Measurements from ENCODE around the gene KANK4. TPM values are rescaled to one million over a fixed set of nuclear protein-coding genes. Genes with fewer than 3 reads are reported as not detected.
A peak's percentile ranks its signal among the peaks of the same experiment; 100 is the strongest.
"Not testable (repeated sequence)": the region's sequence is repeated elsewhere in the genome, so short reads cannot be mapped to it uniquely, and the experiment has no call there.

The KANK4 gene
- total RNA-seq, 1 donor from 2014 or later: not detected

DNA sequence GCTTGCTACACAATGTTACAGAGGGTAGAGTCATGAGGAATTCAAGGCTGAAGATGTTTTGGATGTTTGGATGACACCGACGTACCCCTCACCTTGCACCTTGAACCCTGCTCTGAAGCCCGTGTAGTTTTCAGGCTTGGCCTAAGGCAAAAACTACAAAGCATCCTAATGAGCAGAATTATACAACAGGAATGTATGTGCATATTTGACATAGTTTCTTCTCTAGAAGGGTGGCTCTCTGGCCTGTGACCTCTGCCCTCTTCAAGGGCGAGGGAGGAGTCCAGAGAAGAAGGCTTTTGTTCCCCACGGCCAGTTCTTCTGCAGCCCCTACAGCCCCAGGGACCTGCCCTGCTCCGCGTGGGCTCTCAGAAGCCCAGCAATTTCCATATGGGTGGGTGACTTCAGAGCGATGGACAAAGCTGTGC lies 81.3 kb downstream of the KANK4 start:
- no peak for DNase-seq (ENCODE audit: low read depth in 2 of 2)

DNA sequence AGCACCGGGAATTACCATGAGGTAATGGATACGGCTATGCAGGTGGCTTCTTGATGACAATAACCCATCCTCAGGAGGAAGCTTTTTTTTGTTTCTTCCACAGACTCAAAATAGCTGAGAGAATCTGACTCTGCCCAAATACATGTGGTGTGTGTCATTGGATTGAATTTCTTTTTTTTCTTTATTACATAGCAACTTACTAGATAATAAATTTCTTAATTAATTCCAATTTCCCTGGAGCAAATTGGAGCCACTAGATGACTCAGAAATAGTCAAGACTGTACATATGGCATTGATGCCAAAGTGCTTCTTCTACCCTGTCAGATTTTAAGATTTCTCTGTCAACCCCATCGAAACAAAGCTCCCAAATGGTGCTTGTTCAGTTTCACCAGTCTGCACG lies 81.9 kb downstream of the KANK4 start:
- DNase-seq (ENCODE audit: low read depth in 2 of 2): no peak

DNA sequence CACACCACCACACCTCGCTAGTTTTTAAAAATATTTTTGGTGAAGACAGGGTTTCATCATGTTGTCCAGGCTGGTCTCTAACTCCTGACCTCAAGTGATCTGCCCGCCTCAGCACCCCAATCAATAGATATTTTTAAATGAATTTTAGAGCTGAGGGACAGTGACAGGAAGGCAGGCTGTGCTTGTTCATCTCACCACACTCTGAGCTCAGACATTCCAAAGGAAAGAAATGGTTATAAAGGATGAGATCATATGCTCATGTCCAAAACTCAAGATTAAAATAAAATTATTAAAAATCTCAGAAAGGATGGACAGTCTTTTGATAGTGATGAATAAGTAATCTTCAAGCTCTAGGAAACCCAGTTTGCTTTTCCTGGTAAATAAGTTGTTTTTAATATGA lies 83.7 kb downstream of the KANK4 start:
- no peak for DNase-seq (ENCODE audit: low read depth in 2 of 2)

DNA sequence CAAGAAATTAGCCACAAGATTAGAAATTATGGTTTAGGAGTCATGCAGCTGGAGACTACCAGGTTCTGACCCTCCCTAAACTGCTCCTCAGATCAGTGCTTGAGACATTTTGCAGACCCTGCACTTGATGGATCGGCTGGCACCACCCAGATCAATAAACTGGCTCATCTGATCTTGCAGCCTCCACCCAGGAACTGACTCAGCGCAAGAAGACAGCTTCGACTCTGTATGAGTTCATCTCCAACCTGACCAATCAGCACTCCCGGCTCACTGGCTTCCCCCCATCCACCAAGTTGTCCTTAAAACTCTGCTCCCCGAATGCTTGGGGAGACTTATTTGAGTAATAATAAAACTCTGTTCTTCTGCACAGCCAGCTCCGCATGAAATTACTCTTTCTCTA lies 84.5 kb downstream of the KANK4 start:
- DNase-seq (ENCODE audit: low read depth in 2 of 2): no peak

DNA sequence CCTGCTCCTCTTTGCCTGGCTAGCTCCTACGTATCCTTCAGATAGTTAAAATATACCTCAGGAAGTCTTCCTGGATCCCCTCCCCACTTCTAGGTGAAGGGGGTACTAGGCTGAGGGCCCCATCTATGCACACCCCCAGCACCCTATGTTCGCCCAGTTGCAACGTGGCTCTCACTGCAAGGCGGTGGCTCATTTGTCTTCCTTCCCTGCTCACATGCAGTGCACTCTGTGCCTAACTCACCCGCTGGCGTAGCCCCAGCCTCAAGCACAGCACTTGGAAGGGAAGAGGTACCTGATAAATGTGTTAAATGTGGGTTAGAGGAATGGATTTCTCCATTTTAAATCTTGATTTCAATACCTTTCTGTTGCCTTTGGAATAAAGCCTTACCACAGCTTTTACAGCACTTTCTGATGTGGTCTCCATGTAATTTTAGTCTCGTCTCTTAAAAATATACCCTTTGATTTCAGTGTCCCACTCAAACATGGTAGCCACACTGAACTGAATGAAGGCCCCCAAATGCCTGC lies 85.2 kb downstream of the KANK4 start:
- DNase-seq (ENCODE audit: low read depth in 2 of 2): no peak

DNA sequence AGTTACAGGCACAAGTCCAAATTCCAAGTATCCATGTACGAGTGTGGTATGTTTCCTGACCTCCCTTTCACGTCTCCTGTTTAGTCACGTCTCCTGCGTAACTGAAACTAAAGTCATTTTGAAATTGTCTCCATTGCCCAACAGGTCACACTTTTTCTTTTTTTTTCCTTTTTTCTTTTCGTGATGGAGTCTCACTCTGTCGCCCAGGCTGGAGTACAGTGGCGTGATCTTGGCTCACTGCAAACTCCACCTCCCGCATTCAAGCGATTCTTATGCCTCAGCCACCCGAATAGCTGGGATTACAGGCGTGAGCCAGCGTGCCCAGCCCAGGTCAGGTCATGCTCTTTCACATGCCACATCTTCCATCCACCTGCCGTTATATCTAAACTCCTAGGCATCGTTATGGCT lies 86.4 kb downstream of the KANK4 start:
- no peak for DNase-seq (ENCODE audit: low read depth in 2 of 2)

DNA sequence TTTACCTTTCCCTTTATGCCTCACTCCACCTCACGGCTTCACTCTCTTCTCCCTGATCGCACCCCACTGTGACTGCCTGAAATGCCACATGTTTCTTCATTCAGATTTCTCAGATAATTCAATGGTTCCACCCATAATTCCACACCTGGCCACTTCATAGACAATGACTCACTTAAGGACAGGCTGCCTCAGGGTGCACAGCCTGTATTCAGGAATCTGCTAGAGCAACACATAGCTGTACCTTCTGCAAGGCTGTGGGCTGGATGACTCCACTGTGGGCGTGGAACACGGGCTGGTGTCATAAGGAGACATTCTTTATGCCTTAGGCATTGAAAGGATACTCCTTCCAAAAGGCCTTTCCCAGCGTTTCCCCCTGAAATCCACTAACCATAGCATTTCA lies 88.5 kb downstream of the KANK4 start:
- no peak for DNase-seq (ENCODE audit: low read depth in 2 of 2)

DNA sequence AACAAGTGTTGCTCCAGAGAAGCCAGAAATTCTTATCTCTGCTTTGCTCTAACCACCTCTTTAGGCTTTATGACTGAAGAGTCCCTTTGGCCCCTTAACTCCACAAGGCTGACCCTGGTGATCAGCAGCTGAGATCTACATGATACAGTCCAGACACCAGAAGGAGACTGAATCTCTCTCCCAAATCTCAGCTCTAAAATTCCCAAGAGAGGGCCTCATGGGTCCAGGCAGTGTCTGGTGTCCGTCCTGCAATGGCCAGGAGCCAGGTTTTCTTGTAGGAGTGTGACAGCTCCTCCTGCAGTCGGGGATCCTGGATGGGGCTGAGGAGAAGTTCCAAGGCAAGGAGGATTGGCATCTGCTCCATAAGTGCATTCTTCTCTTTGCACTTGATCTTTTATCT lies 89.3 kb downstream of the KANK4 start:
- no peak for DNase-seq (ENCODE audit: low read depth in 2 of 2)

DNA sequence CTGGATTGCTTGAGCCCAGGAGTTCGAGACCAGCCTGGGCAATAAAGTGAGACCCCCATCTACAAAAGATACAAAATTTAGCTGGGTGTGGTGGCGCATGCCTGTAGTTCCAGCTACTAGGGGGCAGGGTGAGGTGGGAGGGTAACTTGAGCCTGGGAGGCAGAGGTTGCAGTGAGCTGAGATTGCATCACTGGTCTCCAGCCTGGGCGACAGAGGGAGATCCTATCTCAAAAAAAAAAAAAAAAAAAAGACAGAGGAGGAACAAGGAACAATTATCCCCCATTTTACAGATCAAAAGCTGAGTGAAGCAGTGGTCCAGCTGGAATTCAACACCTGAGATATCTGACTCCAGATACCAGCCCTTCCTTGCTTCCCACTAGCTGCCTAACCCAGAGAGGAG lies 89.8 kb downstream of the KANK4 start:
- no peak for DNase-seq (ENCODE audit: low read depth in 2 of 2)

DNA sequence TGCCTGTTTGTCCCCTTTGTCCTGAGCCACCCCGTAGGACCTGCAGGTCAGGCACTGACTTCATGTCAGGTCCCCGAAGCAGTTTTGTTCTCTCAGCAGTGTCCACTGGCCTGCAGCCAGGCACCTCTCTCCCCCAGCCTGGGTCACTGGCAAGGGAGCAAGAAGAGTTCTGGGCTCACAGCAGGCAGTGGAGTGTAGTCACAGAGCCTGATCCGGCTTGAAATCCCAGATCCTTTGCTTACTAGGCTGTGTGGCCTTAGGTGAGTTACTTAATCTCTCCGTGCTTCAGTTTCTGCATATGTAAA lies 90.4 kb downstream of the KANK4 start:
- no peak for DNase-seq (ENCODE audit: low read depth in 2 of 2)

DNA sequence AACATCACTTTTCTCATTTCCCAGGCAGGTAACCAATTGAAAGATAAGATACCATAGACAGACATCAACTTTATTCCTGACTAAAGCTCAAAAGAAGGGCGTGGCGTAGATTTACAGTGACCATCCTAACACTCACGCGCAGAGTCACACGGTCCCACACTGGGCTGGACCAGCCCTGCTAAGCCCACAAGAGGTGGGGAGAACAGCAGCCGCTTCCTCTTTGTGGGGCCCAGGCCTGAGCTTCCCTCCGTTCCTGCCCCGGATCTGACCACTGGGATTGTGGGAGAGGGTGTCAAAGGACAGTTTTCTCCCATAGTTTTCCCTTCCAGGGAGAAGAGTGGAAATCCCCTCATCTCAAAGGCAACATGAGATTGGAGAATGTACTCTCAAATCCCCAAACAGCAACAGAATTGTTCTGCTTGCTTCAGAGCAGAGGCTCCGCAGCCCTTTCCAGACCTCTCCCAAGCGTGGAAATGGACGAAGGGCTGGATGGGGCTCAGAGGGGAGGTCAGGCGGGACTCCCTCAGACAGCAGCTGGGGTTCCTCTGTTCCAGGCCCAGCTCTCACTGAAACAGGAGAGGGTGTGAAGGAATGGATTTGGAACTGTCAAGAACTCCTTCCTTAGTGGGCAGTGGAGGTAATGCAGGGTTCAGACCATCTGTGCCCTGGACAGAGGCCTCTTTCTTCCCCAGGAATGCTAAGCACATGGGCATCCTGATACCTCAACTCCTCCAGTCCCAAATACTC lies 90.9 kb downstream of the KANK4 start:
- no peak for DNase-seq (ENCODE audit: low read depth in 2 of 2)

DNA sequence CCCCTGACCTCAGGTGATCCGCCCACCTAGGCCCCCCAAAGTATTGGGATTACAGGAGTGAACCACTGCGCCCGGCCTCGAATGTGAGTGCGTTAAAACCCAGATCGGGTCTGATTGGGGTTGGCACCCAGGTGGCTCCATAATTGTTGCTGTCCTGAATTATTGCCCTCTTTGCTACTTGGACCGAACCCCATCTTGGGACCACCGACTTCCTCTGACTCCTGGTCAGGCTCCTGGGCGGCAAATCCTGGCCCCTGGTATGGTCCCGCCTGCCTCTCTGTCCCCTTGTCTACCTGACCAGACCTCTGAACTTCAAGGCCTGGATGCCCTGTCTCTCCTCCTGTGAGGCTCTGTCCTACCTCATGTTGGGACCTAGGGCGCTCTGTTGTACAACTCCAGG lies 91.7 kb downstream of the KANK4 start:
- DNase-seq (ENCODE audit: low read depth in 2 of 2): no peak

DNA sequence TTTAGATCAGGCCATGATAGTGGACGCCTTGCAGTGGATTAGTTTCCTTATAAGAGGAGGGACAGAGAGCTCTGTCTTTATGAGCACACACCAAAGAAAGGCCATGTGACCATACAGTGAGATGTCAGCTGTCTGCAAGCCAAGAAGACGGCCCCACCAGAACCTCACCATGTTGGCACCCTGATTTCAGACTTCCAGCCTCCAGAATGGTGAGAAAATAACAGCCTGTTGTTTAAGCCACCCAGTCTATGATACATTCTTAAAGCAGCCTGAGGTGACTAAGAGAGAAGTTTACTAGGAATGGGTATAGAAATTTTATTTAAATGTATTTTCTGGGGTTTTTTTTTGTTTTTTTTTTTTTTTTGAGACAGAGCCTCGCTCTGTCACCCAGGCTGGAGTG lies 95.1 kb downstream of the KANK4 start:
- DNase-seq (ENCODE audit: low read depth in 2 of 2): no peak

DNA sequence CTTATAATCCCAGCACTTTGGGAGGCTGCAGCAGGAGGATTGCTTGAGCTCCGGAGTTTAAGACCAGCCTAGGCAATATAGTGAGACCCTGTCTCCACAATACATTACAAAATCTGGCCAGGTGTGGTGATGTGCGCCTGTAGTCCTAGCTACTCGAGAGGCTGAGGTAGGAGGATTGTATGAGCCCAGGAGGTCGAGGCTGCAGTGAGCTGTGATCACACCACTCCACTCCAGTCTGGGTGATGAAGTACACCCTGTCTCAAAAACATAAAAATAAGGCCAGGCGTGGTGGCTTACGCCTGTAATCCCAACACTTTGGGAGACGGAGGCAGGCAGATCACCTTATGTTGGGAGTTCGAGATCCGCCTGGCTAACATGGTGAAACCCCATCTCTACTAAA lies 96.9 kb downstream of the KANK4 start:
- no peak for DNase-seq (ENCODE audit: low read depth in 2 of 2)

DNA sequence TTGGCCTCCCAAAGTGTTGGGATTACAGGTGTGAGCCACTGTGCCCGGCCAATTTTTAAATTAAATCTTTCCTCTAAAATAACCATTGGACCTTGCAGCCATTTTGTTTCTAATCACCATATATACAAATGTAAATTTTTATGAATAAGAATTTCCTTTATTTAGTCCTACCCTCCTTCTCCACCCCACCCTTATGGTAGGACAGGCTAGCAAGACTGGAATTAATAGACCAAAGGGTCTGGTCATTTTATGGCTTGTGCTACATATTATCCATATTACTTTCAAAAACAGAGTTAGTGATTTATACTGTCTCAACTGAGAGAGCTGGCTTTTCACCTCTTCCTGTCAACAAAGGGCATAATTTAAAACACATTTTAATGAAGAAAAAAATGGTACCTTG lies 98.1 kb downstream of the KANK4 start:
- DNase-seq (ENCODE audit: low read depth in 2 of 2): no peak

DNA sequence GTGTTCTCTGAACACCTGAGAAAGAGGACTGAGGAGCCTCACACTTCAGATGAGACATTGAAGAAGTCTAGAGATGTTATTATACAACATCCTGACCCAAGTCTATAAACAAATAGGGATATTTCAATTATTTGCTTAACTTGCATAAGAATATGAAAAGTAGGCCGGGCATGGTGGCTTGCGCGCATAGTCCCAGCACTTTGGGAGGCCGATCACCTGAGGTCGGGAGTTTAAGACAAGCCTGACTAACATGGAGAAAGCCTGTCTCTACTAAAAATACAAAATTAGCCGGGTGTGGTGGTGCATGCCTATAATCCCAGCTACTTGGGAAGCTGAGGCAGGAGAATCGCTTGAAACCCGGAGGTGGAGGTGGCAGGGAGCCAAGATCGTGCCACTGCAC lies 98.8 kb downstream of the KANK4 start:
- not testable (repeated sequence) for DNase-seq (ENCODE audit: low read depth in 2 of 2)

DNA sequence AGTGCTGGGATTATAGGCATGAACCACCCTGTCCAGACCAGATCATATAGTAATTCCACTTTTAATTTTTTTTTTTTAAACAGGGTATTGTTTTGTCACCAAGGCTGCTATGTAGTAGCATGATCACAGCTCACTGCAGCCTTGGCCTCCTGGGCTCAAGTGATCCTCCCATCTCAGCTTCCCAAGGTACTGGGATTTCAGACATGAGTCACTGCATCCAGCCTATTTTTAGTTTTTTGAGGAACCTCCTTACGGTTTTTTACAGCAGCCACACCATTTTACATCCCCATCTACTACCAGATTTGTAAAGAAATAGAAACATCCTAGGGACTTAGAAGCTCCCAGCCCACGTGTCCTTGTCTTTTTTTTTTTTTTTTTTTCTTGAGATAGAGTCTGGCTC lies 100.6 kb downstream of the KANK4 start:
- no peak for DNase-seq (ENCODE audit: low read depth in 2 of 2)

DNA sequence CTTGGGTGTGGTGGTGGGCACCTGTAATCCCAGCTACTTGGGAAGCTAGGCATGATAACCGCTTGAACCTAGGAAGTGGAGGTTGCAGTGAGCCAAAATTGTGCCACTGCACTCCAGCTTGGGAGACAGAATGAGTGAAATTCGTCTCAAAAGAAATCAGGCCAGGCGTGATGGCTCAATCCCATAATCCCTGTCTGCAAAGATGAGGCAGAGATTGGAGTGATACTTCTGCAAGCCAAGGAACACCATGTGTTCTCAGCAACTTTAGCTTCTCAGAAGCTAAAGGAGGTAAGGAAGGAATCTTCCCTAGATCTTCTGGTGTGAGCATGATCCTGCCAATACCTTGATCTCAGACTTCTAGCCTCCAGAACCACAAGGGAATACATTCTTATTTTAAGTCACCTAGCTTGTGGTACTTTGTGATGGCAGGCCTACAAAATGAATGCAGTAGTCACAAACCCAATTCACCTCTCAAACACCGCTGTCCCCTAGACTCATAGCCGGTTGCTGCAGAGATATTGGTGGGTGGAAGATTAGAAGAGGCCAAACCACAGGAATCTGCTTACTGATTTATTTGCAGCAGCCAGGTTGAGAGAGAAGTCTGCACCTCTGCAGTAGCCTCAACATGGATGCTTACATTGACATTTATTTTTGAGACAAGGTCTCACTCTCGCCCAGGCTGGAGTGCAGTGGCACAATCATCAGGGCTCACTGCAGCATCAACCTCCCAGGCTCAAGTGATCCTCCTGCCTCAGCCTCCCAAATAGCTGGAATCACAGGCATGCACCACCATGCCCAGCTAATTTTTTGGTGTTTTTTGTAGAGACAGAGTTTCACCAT lies 105.9 kb downstream of the KANK4 start:
- DNase-seq (ENCODE audit: low read depth in 2 of 2): no peak

DNA sequence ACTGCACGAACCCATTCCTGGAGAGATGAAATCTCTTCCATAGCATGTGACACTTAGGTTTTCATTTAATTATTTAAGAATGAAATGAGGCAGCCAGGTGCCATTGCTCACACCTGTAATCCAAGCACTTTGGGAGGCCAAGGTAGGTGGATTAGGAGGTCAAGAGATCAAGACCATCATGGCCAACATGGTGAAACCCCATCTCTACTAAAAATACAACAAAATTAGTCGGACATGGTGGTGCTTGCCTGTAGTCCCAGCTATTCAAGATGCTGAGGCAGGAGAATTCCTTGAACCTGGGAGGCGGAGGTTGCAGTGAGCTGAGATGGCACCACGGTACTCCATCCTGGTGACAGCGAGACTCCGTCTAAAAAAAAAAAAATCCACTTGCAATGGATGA lies 106.8 kb downstream of the KANK4 start:
- DNase-seq (ENCODE audit: low read depth in 2 of 2): no peak

DNA sequence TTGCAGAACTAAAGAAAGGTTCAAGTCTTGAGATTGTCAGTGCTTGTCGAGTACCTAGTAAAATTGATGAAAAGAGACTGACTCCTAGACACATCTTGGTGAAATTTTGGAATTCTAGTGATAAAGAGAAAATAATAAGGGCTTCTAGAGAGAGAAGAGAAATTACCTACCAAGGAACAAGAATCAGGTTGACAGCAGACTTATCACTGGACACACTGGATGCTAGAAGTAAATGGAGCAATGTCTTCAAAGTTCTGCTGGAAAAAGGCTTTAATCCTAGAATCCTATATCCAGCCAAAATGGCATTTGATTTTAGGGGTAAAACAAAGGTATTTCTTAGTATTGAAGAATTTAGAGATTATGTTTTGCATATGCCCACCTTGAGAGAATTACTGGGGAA lies 108.3 kb downstream of the KANK4 start:
- no peak for DNase-seq (ENCODE audit: low read depth in 2 of 2)

DNA sequence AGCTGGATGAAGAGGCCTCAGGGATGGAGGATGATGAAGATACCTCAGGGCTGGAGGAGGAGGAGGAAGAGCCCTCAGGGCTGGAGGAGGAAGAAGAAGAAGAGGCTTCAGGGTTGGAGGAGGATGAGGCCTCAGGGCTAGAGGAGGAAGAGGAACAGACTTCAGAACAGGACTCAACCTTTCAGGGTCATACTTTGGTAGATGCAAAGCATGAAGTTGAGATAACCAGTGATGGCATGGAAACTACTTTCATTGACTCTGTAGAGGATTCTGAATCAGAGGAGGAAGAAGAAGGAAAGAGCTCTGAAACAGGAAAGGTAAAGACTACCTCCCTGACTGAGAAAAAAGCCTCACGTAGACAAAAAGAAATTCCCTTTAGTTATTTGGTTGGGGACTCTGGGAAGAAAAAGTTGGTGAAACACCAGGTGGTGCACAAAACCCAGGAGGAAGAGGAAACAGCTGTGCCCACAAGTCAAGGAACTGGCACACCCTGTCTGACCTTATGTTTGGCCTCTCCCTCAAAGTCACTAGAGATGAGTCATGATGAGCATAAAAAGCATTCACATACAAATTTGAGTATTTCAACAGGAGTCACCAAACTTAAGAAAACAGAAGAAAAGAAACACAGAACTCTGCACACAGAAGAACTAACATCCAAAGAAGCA lies 109.2 kb downstream of the KANK4 start:
- DNase-seq (ENCODE audit: low read depth in 2 of 2): peak in 1 of 2 donors; percentile 5

DNA sequence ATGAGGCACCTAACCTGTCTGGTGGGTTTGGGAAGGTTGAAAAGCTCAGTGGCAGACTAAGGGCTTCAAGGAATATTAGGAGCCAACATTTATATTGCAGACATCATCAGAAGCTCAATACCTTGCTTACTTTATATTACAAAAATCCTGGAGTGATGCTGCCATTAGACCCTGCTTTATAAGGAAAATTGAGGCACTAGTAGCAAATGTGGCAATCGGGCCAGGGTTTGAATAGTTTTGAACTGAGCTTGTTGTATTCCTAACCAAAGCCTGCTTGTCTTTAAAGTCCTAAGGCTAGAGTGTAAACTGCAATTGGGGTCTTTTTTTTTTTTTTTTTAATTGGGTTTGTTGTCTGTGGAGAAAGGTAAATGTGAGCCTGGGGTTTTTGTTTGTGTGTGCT lies 110.3 kb downstream of the KANK4 start:
- no peak for DNase-seq (ENCODE audit: low read depth in 2 of 2)

DNA sequence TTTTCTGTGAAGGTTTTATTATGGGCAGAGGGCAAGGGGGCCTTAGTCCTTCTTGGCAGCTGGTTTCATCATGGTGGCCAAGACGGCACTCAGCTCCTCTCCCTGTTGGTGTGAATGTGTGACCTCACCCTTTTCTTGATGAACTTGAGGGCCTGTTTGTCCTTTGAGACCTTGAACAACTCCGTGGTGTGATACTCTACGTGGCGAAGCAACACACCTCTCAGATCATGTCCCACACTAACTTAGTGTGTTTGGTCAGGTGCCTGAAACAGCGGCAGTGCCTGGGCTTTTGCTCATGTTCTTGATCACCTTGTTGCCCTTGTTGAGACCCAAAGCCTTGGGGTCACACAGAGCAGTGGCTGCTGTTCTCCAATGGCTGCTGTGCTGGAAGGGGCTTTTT lies 111.1 kb downstream of the KANK4 start:
- no peak for DNase-seq (ENCODE audit: low read depth in 2 of 2)
